EH (cell line): ENCODE results near the gene GRM8.

ENCODE experiments used
- DNase-seq: peaks from one replicate; pipeline ENCODE4 v3.0.0-alpha.2; 2015; ENCODE audit warnings: low read depth

Gene GRM8

DNA sequence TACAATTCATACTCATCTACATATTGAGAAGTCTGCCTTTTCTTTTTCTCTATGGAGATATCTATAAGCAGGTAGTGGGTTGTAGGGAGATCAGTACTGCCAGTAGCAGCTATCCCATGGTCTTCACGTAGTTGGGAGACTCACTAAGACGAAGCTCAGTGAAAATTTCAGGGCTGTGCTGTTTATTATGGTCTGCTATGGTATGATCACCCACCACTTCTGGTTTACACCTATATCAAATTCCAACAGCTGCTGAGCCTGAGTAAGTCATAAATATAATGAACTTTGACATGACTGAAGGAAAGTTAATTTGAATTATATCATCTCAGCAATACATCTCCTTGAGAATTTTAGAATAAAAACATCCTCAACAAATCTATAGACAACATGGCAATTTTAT, 741.7 kb downstream of the GRM8 start:
- no peak for DNase-seq

DNA sequence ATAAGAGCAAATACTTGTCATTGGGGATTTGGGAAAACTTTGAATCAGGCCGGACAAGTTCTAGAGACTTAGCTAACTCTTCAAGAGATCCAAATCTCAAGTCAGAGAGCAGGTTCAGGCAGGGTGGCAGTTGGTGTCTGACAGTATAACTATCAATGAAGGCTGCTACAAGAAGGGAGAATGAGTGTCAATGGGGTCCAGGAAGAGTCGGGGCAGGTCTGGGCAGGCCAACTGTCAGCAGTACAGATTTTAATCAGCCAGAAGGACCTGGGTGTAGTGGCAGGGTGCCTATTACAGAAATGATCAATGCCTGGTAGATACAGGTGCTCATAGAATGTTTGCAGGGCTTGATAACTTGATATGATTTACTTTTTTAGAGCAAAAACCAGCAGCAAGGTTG, 751.1 kb downstream of the GRM8 start:
- DNase-seq, result no peak

DNA sequence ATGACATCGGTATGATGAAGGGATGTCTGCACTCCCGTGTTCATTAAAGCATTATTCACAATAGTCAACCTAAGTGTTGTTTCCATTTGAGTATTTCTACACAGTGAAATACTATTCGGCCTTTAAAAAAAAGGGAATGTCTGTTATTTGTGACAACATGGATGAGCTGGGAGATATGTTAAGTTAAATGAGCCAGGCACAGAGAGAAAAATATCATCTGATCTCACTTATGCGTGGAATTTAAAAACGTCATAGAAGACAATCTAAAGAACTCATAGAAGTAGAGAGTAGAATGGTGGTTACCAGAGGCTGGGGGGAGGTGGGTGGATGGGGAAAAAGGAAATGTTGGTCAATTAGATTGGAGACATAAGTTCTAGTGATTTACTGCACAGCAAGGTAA, 753.3 kb downstream of the GRM8 start:
- no peak for DNase-seq

DNA sequence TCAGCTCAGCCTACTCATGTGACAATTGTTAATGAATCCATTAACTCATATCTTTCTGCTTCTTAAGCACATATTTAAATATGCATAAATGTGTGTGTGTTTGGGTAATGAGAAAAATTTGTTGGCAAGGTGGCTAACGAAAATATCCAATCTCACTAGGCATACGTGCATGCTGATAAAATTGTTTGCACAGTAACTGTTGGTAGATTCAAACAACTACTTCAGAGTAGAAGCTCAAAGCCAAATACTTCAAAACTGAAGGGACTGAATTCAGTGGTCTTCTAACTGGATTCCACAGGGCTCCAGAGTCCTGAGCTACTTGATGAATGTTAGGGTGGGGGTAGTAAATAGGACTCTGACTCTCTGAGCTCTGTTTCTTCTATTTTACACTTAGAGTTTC, 757.0 kb downstream of the GRM8 start:
- no peak for DNase-seq

DNA sequence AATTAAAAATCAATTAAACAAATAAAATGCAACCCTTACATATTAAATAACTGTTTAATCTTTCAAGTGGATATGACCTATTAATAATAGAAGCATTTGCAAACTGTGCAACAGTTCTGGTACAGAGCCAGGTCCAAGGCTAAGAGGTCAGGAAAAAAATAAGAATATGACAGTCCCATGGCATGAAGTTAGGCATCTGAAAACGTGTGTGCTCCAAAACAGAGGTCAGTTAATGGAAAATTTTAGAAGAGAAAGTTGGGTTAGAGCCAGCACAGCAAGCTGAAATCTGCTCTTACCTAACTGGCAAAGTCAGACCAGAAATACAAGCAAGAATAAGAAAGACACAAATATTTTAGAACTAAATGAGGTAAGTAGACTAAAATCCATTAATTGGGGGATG, 757.7 kb downstream of the GRM8 start:
- DNase-seq, result no peak

DNA sequence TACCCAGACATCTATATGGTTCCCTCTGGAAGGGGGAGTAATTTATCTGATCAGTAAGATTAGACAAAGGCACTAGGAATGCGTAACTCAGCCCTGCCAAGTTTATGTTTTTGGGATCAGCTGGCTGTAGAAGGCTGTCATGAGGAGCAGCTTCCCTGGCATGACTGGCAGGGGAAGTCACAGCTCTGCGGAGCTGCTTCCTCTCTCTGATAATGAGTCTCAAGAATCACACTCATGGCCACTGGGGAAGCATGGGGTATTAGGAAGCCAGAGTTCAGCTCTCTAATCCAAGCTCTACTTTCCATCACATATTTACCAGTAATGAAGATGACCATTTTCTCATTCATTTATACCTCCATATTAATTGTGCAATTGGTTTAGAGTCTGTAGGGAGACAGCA, 758.9 kb downstream of the GRM8 start:
- no peak for DNase-seq

DNA sequence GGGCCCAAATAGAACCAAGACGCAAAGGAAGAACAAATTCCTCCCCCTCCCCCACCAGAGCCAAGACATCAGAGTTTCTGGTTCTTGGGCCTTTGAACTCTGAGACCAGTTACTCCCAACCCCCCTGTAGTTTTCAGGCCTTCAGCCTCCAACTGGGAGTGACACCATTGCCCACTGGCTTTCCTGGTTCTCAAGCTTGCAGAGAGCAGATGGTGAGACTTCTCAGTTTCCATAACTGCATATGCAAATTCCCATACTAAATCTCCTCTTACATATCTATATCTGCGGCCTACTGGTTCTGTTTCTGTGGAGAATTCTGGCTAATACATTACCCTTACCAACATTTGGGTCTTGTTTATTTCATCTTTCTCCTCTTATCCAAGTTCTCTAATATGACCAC, 762.9 kb downstream of the GRM8 start:
- DNase-seq, result no peak

DNA sequence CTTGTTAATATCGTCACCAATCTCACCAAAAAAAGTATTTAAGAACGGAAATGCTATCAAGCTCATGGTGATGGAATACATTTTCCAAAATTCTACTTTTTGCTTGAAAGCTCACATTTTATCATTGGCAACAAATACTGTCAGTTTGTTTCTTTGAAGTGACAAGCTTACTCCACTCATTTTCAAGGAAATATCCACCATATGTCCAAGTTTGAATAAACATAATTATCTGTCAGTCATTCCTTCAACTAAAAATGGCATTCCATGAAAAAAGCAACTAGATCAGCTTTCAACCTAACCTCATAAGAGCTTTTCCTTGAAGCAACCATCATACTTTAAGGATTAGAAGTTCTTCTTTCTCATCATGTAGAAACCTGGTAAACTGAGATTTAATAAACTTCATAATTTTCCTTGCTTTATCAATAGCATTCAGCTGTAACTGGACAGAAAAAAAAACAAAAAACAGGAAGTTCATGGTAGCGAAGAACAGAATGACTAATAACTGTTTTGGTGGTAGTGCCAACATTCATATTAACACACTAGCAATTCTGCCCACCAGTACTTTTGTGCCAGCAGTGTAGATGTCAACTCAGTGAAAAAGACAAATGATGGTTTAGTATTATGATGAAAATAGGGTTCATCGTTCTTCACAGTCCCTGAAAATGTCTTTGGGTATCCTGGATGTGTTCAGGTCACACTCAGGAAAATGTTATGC, 764.9 kb downstream of the GRM8 start:
- no peak for DNase-seq

DNA sequence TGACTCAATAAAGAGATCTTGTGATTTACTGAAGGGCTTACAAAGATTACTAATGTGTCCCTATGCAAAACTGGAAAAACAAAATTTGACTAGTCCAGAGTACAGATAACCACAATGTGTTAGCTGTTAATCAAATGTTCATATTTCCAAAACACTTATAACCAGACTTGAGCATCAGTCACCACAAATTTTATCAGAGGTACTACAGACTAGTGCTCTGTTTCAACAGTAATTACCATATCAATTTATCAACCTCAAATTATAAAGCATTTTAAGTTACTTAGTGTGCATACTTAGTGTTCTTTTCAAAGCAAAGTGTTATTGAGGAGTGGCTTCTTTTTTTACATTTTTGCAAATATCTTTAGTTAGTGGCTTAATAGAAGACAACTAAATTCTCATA, 765.9 kb downstream of the GRM8 start:
- DNase-seq, result no peak

DNA sequence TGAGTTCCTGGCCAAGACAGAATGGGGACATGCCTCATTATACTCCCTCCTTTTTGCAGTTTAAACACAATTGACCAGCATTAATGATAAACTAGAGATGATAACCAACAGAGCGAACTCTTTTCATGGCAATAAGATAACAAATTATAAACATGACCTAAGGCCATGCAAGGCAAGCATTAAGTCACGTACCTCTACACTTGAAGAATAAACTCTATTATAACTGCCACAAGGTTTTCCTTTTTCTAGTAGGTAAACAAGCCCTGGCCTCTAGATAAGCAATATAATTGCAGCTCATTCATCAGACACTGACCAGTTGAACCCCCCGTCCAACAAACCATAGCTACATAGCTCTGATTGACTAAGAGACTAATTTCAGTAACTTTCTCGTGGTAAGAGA, 767.0 kb downstream of the GRM8 start:
- DNase-seq, result no peak

DNA sequence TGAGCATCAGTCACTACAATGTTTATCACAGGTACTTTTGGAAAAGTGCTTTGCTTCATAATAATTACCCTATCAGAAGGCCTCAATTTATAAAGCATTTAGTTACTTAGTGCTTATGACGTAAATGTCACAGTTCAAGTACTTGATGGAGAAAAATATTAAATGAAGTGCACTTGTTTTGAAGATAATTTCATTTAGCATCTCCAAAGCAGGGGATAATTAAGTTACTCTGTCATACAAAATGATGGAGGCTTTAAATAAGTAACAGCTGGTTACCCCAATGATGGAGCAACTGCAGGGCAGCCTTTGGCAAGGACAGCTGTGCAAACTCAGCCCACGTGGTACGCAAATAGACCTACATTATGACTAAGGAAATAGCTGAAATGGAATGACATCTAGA, 768.8 kb downstream of the GRM8 start:
- DNase-seq, result no peak

DNA sequence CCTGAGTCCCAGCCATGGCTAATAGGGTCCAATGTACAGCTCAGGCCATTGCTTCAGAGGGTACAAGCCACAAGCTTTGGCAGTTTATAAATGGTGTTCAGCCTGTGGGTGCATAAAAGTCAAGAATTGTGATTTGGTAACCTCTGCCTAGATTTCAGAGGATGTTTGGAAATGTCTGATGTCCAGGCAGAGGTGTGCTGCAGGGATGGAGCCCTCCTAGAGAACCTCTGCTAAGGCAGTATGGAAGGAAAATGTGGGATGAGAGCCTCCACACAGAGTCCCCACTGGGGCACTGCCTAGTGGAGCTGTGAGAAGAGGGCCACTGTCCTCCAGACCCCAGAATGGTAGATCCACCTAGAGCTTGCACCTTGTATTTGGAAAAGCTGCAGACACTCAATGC, 779.9 kb downstream of the GRM8 start:
- DNase-seq, result no peak

DNA sequence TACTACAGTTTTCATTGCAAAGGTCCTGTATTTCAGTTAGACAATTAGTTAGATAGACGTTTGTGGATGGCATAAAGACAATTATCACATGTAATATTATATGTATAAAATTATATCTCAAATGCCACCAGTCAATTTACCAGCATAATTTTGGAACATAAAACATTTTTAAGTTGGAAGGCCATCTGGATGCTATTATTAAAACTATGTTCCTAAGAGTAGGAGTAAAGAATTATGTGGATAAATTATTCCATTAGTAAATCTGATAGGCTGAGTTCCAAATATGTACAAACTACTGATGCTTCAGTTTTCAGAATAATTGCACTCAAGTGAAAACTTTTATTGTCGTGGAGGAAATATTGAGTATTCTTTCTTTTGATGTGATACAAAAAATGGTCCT, 790.3 kb downstream of the GRM8 start:
- DNase-seq, result no peak

DNA sequence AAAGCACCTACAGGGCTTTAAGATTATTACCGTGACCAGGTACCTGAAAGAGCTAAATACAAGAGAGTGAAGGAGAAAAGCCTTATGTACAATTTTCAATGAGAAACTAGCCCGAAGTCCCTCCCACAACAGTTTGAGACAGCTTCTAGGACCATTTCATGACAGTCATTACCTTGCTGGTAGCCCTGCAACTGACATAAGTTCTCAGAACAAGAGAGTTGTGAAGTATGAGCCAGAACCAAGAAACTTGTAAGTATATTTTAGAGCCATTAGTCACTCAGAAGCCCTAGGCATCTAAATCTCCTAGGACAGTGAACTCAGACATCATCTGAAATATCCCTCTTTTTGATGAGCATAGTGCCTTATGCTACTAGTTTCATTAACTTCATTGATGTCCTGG, 792.1 kb downstream of the GRM8 start:
- no peak for DNase-seq

DNA sequence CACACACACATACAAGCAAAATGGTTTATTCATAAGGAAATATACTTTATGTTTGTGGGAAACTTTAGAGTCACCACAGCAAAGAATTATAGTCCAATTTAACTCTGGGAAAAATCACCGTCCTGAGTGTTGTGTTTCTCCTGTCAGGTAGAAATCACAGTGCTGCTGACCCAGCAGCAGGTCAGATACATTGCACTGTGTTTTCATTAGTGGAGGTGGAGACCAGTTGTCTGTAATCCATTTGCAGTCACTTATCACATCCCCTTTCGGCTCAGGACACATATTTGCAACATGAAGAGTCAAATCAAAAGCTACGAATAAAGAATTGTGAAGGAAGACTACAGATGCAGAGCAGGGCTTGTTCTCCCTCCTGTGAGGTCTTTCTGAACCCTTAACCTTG, 799.6 kb downstream of the GRM8 start:
- DNase-seq, result no peak

DNA sequence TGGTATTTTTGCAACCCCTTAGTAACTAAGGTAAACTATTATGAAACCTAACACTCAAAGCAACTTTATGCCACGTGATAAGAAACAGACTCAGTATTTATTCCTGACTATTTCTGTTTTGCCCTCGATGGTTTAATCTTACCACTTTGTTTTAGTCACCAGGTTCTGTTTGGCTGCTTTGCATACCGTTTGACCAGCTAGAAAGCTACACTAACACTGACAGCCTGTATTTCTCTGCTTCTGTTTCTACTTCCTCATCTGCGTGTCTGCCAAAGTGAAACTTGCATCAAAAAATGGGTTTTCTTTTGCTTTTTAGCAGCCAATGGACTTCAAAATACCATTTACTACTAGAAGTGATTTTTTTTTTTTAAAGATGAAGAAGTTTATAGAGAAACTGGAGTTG, 802.5 kb downstream of the GRM8 start:
- DNase-seq, result no peak

DNA sequence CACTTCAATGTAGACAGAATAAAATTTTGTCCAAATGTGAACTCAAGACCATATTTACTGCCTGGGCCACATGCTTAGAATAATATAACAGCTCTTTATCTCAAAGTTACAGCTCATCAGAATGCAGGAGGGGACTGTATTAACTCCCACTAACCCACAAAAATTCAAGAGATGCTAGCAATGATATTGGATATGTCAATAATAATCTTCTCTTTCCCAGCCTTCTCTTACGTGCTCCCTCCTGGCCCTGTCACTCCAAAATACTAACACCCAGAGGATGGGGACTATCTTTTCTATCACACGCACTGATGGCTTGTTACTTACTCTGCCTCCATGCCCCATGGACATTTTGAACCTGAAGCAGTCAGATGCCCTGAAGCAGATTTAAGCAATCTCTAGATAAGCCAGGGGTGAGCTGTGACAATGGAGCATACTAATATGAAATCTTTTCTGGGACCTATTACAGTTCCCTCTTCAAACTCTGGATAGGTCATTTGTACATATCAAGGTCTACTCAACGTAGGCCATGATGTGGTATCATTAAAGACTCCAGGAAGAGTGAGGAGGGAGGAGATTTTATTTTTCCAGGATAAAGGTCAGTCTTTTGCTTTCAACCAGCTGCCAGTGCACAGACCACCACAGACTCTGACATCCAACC, 803.0 kb downstream of the GRM8 start:
- no peak for DNase-seq

DNA sequence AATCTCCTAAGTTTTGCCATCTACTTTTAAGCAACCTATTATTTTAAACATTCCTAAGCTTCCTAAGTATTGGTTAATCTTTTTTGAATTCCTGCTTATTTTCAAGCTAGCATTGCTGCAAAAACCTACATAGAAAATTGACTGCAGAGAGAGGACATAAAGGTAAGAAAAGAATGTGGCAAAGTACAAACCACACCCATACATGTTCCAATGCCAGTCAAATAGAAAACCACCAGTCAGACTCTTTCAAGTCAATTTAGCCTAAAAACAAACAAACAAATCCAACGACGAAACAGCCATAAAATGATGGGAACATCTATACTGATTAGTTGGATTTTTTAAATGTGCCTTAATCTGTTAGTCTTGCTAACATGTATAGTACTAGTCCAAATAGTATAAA, 804.8 kb downstream of the GRM8 start:
- no peak for DNase-seq

DNA sequence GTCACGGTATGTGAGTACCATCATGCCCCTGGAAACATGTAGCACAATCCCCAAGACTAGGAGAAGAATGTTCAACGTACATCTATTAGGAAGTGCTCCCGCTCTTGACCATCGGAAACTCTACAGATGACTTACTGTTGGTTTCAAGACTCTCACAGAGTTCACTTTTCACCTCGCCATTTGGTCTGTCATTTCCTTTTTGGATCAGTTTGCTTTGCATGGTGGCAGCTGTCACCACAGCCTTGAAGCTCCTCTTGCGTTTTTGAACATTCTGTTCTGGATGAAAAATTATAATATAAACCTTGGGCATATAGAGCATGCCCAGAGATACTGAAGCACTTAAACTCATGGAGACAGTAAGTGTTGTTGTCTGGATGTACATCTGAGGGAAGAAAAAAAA, 806.8 kb downstream of the GRM8 start:
- DNase-seq, result no peak

DNA sequence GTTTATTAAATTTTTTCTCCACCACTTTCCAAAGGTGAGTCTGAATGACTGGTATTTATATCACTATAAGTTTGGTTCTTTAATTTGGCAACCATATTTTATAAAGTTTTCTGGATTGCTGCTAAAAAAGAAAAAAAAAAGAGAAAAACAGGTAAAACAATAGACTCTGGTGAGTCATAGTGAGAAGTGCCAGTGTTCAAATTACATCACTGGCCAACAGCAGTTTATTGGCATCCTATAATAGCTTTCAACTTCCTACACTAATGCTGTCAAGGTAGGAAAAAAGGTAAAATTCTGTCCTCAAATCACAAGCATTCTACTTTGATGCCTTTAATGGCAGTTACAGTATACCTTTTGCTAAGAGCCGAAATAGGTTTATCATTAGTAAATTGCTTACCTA, 808.8 kb downstream of the GRM8 start:
- DNase-seq, result no peak

DNA sequence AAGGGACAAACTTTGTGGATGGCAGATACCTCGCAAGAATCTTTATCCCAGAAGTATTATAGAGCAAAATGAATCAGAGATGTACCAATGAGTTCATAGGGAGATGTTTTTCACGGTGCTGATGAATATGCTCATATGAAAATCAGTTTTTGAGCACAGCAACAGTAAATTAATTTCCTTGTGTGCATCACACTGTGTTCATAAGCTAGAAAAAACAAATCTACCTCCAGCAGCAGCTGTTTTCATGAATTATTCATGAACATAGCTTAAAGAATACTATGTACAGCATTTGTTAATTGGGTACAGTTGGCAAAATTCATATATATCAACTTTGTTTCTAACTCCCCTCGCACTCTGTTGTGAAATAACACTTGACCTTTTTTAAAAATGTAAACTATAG, 809.8 kb downstream of the GRM8 start:
- DNase-seq, result no peak

DNA sequence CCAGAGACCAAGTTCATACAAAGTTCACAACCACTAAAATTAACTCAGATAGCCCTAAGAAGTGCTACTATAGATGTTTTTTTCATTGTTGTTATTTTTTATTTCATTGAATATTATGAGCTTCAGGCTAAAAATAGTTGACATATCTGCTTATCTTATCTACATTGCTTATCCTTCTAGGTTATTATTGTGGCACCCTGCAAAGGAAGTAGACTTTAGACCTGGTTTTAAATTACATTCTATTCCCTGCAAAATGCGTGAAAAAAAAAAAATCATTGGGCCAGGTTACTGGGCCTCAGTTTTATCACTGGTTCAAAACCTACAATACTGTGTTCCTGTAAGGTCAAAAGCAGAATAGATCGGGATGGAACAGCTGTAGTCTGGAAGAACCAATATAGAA, 811.0 kb downstream of the GRM8 start:
- no peak for DNase-seq

DNA sequence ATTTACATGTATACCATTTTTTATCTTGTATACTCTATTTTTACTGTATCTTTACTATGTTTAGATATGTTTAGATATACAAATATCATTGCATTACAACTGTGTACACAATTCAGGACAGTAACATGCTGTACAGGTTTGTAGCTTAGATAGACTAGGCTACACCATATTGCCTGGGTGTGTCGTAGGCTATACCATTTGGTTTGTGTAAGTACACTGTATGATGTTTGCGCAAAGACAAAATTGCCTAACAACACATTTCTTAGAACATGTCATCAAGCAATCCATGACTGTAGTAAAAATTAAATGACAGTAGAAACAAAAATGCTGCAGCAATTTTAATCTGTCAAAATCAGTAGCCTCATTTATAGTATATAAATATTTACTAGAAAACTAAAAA, 812.2 kb downstream of the GRM8 start:
- DNase-seq, result no peak

DNA sequence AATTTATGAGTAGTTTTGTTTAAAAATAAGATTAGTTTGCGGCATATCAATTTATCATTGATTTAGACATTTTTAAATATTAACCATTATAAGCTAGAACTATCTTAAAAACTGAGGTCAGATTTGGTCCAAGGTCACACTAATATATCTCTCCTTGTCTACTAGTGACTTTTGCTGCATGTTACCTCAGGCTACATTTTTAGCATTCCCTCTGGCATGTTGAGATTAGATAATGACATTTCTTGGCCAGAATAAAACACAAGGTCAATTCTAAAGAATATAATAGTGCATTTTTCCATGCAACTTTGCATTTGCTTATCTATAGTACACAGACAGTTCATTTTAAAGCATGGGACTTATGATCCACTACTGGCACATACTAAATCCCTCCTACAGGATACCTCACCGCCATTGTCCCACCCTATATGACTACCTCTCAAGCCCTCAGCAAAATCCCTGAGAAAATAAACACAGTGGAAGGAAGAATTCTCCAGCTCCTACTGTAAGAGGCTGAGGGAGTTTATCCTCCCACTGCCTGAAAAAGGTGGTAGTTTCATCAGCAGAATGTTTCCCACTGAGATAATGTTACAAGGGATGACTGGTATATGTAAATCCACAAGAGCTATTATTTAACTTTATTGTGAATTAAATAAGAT, 816.4 kb downstream of the GRM8 start:
- no peak for DNase-seq
